H9 (cell line): Measurements from ENCODE around the gene UST. TPM values are rescaled to one million over a fixed set of nuclear protein-coding genes. Genes with fewer than 3 reads are reported as not detected.

ENCODE experiments used
- DNase-seq: peaks from one replicate; pipeline ENCODE4 v3.0.0-alpha.2; 2017
- H2AFZ ChIP-seq: one replicate; pipeline ENCODE4 v1.6.1; 2013; ENCODE audit warnings: mild to moderate bottlenecking, low read length, control low read depth, moderate library complexity
- H2AK5ac ChIP-seq: 2 replicates; pipeline ENCODE4 v1.6.1; 2013; ENCODE audit warnings: low read length, control low read depth, mixed read lengths; ENCODE audit not compliant: insufficient read length
- H2BK120ac ChIP-seq: one replicate; pipeline ENCODE4 v1.6.1; 2013; ENCODE audit warnings: low read depth, mild to moderate bottlenecking, low read length, control low read depth, inconsistent platforms; ENCODE audit not compliant: poor library complexity, severe bottlenecking
- H2BK12ac ChIP-seq: 2 replicates; pipeline ENCODE4 v1.6.1; 2013; ENCODE audit warnings: low read length, control low read depth, mixed read lengths, low read depth; ENCODE audit not compliant: insufficient read length
- H2BK15ac ChIP-seq: 2 replicates; pipeline ENCODE4 v1.6.1; 2013; ENCODE audit warnings: low read depth, low read length, control low read depth
- H2BK20ac ChIP-seq: one replicate; pipeline ENCODE4 v1.6.1; 2013; ENCODE audit warnings: low read depth, mild to moderate bottlenecking, low read length, control low read depth, inconsistent platforms; ENCODE audit not compliant: poor library complexity, severe bottlenecking
- H2BK5ac ChIP-seq: 2 replicates; pipeline ENCODE4 v1.6.1; 2013; ENCODE audit warnings: low read length, control low read depth, mixed read lengths; ENCODE audit not compliant: insufficient read length
- H3K14ac ChIP-seq: 2 replicates; pipeline ENCODE4 v1.6.1; 2013; ENCODE audit warnings: low read length, control low read depth; ENCODE audit not compliant: insufficient read depth
- H3K18ac ChIP-seq: 2 replicates; pipeline ENCODE4 v1.6.1; 2013; ENCODE audit warnings: low read depth, mild to moderate bottlenecking, mixed read lengths, low read length, control low read depth; ENCODE audit not compliant: insufficient read length
- H3K23ac ChIP-seq: 2 replicates; pipeline ENCODE4 v1.6.1; 2013; ENCODE audit warnings: low read length, control low read depth, mixed read lengths, low read depth; ENCODE audit not compliant: insufficient read length
- H3K23me2 ChIP-seq: 2 replicates; pipeline ENCODE4 v1.6.1; 2013; ENCODE audit warnings: low read depth, mild to moderate bottlenecking, mixed read lengths, low read length, control low read depth; ENCODE audit not compliant: insufficient read length, poor library complexity, severe bottlenecking
- H3K27ac ChIP-seq: 2 replicates; pipeline ENCODE4 v1.5.1; 2013; ENCODE audit warnings: low read length, control low read depth, mixed read lengths, low read depth; ENCODE audit not compliant: insufficient read length
- H3K27me3 ChIP-seq: 2 replicates; pipeline ENCODE4 v1.6.1; 2013; ENCODE audit warnings: low read length, control low read depth, inconsistent platforms; ENCODE audit not compliant: insufficient read depth
- H3K4ac ChIP-seq: 2 replicates; pipeline ENCODE4 v1.6.1; 2013; ENCODE audit warnings: low read depth, mild to moderate bottlenecking, control low read depth, inconsistent platforms, low read length, moderate library complexity
- H3K4me1 ChIP-seq: 2 replicates; pipeline ENCODE4 v1.6.1; 2013; ENCODE audit warnings: low read length, control low read depth, inconsistent platforms; ENCODE audit not compliant: insufficient read depth
- H3K4me2 ChIP-seq: 2 replicates; pipeline ENCODE4 v1.6.1; 2013; ENCODE audit warnings: low read length, control low read depth, mixed read lengths; ENCODE audit not compliant: insufficient read length, insufficient read depth
- H3K56ac ChIP-seq: 2 replicates; pipeline ENCODE4 v1.6.1; 2013; ENCODE audit warnings: low read depth, mild to moderate bottlenecking, mixed read lengths, low read length, control low read depth; ENCODE audit not compliant: insufficient read length
- H3K79me1 ChIP-seq: 2 replicates; pipeline ENCODE4 v1.6.1; 2013; ENCODE audit warnings: low read depth, mild to moderate bottlenecking, moderate library complexity, low read length, control low read depth, inconsistent platforms; ENCODE audit not compliant: insufficient read depth, poor library complexity, severe bottlenecking
- H3K79me2 ChIP-seq: 2 replicates; pipeline ENCODE4 v1.6.1; 2013; ENCODE audit warnings: low read length, control low read depth, inconsistent platforms; ENCODE audit not compliant: insufficient read depth
- H3K9ac ChIP-seq: 2 replicates; pipeline ENCODE4 v1.6.1; 2013; ENCODE audit warnings: low read length, control low read depth, mixed read lengths; ENCODE audit not compliant: insufficient read length; ENCODE audit errors: extremely low read depth
- H3K9me3 ChIP-seq: one replicate; pipeline ENCODE4 v1.6.1; 2013; ENCODE audit warnings: low read depth, low read length, inconsistent platforms; ENCODE audit not compliant: control insufficient read depth
- H3T11ph ChIP-seq: one replicate; pipeline ENCODE4 v1.6.1; 2013; ENCODE audit warnings: mild to moderate bottlenecking, low read length, control low read depth, inconsistent platforms
- H4K20me1 ChIP-seq: one replicate; pipeline ENCODE4 v1.6.1; 2013; ENCODE audit not compliant: control insufficient read depth, insufficient read length, insufficient read depth
- H4K5ac ChIP-seq: 2 replicates; pipeline ENCODE4 v1.6.1; 2013; ENCODE audit warnings: low read depth, mild to moderate bottlenecking, mixed read lengths, low read length, control low read depth; ENCODE audit not compliant: insufficient read length
- H4K8ac ChIP-seq: replicated peaks from 2 replicates; pipeline ENCODE4 v1.6.1; 2013; ENCODE audit warnings: low read length, control low read depth, mixed read lengths, low read depth; ENCODE audit not compliant: insufficient read length
- H4K91ac ChIP-seq: 2 replicates; pipeline ENCODE4 v1.6.1; 2013; ENCODE audit warnings: low read depth, mild to moderate bottlenecking, moderate library complexity, mixed read lengths, low read length, control low read depth; ENCODE audit not compliant: insufficient read length
- H3K27ac Mint-ChIP-seq, 3 experiments: 2 replicates in 2 of 3; 3 replicates in 1 of 3; pipeline ENCODE4 v1.8.0; 2020 to 2021; ENCODE audit warnings: mixed read lengths in 3 of 3, mild to moderate bottlenecking in 1 of 3, moderate library complexity in 1 of 3
- H3K27me3 Mint-ChIP-seq: 2 replicates; pipeline ENCODE4 v1.8.0; 2021; ENCODE audit warnings: low read depth, mild to moderate bottlenecking, moderate library complexity, mixed read lengths
- H3K36me3 Mint-ChIP-seq, 3 experiments: 2 replicates in 2 of 3; 3 replicates in 1 of 3; pipeline ENCODE4 v1.8.0; 2020 to 2021; ENCODE audit warnings: low read depth in 3 of 3, mixed read lengths in 3 of 3; ENCODE audit not compliant: insufficient read depth in 1 of 3
- H3K4me1 Mint-ChIP-seq, 2 experiments: 2 replicates each; pipeline ENCODE4 v1.8.0; 2020; ENCODE audit warnings: mixed read lengths in 2 of 2
- H3K4me3 Mint-ChIP-seq, 2 experiments: 2 replicates in 1 of 2; 3 replicates in 1 of 2; pipeline ENCODE4 v1.8.0; 2020 to 2021; ENCODE audit warnings: mild to moderate bottlenecking in 2 of 2, mixed read lengths in 2 of 2, moderate library complexity in 1 of 2
- H3K9me3 Mint-ChIP-seq, 2 experiments: 2 replicates in 1 of 2; 3 replicates in 1 of 2; pipeline ENCODE4 v1.8.0; 2020; ENCODE audit warnings: mild to moderate bottlenecking in 2 of 2, mixed read lengths in 2 of 2, moderate library complexity in 1 of 2
- CTCF ChIP-seq: fragments of 200-600 bp; sonication (generic); conservative IDR thresholded peaks from 3 replicates; pipeline ENCODE4 v1.8.0; 2021; ENCODE audit warnings: antibody characterized with exemption, mild to moderate bottlenecking
- WGBS: extraction: QIAGEN DNeasy Blood & Tissue Kit; methylation state at CpG from one replicate; pipeline ENCODE4 v1.1.7; 2013; ENCODE audit warnings: missing lambda C conversion rate, low lambda C conversion rate, mixed read lengths; ENCODE audit not compliant: insufficient read length; ENCODE audit errors: extremely low coverage; 5-methylcytosine and 5-hydroxymethylcytosine counted together
- total RNA-seq: library from RNA; stranded (reverse); gene quantifications from 2 replicates; pipeline ENCODE4 v1.2.1, GENCODE V29; 2021

The UST gene
- total RNA-seq, 1 experiment from 2014 or later = 14.4 TPM

DNA sequence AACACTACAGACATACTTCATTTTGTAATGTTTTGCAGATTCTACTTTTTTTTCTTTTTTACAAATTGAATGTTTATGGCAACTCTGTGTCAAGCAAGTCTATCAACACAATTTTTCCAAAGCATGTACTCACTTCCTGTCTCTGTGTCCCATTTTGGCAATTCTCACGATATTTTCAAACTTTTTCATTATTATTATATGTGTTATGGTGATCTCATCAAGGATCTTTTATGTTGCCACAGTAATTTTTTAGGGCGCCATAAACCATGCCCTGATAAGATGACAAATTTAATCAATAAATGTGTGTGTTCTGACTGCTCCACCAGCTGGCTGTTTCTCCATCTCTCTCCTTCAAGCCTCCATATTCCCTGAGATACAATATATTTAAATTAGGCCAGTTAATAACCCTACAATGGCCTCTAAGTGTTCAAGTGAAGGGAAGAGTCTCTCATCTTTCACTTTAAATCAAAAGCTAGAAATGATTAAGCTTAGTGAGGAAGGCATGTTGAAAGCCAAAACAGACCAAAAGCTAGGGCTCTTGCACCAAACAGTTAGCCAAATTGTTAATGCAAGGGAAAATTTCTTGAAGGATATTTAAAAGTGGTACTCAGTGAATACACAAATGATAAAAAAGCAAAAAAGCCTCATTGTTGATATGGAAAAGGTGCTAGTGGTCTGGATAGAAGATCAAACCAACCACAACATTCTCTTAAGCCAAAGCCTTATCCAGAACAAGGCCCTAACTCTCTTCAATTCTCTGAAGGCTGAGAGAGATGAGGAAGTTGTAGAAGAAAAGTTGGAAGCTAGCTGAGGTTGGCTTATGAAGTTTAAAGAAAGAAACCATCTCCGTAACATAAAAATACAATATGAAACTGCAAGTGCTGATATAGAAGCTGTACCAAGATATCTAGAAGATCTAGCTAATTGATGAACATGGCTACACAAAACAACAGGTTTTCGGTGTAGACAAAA, 376.3 kb downstream of the UST start:
- no peak overlapping the region for H3K14ac ChIP-seq
- Mint-ChIP-seq H3K4me1 (no peaks in the 10 kb centered on the region), H3K27ac (no peak overlapping the region), H3K9me3 (peaks cover 0 to 12% of the 10 kb centered on the region in 2 experiments; a peak in 3 of 5 replicates), H3K27me3 (peaks cover 2% of the 10 kb centered on the region; the same call in 1 of the 2 replicates), H3K36me3 (no peaks in the 10 kb centered on the region; a peak in 1 of 7 replicates), H3K4me3 (no peak overlapping the region)
- H3K56ac ChIP-seq = no peak overlapping the region
- WGBS = no CpG with 5 or more reads among the region's 4 CpGs
- no peak overlapping the region for H4K8ac ChIP-seq
- DNase-seq = no peak
- no peak overlapping the region for H2BK20ac ChIP-seq
- no peaks in the 10 kb centered on the region for H3K79me2 ChIP-seq
- H3T11ph ChIP-seq = no peak overlapping the region
- H2BK120ac ChIP-seq = no peak overlapping the region
- no peak overlapping the region for H3K23ac ChIP-seq
- H3K9me3 ChIP-seq = no peaks in the 10 kb centered on the region
- no peak for TF ChIP-seq CTCF
- H3K27me3 ChIP-seq = no peaks in the 10 kb centered on the region
- no peak overlapping the region for H3K27ac ChIP-seq
- no peak overlapping the region for H2BK12ac ChIP-seq
- no peak overlapping the region for H4K91ac ChIP-seq
- H3K4me2 ChIP-seq = no peak overlapping the region
- no peak overlapping the region for H2AK5ac ChIP-seq
- H3K4ac ChIP-seq = no peak overlapping the region
- H3K18ac ChIP-seq = no peak overlapping the region
- H2BK15ac ChIP-seq = no peak overlapping the region
- H3K23me2 ChIP-seq = no peaks in the 10 kb centered on the region
- no peaks in the 10 kb centered on the region for H3K4me1 ChIP-seq
- H3K79me1 ChIP-seq = no peaks in the 10 kb centered on the region
- no peak overlapping the region for H2AFZ ChIP-seq
- no peak overlapping the region for H4K5ac ChIP-seq
- H4K20me1 ChIP-seq = no peaks in the 10 kb centered on the region
- H2BK5ac ChIP-seq = no peak overlapping the region
- H3K9ac ChIP-seq = no peak overlapping the region
